ENCODE results near the gene ZDHHC1. TPM values are rescaled to one million over a fixed set of nuclear protein-coding genes. Genes with fewer than 3 reads are reported as not detected.

ZDHHC1 gene
- polyA plus RNA-seq, 3 donors: 3.3 to 14.2 (median 6.0) TPM

DNA sequence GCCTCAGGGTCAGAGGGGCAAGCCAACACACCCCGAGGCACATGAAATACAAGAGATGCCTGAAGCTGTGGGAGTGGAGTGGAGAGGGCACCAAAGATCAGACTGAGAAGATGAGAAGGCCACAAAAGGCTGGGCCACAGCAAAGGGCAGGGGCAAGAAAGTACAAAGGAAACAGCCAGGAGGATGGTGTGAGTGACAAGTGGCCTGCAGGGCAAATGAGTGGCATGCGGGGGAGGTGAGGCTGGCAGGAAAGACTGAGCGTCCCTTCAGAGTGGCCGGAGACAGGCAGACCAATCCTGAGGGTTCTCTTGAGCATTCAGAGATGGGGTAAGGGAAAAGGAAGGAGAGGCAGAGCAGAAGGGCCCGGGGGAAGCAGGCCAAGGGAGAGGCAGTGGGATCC is 37.8 kb upstream of the ZDHHC1 start:
- Histone ChIP-seq H3K9me3 (replicated peaks in 1 of 2; ENCODE audit: control insufficient read depth in 1 of 2, insufficient read depth in 1 of 2, low read length in 2 of 2) (no peaks in the 10 kb centered on the region), H2AFZ (ENCODE audit: insufficient read depth, low read depth, low read length, poor library complexity, severe bottlenecking) (no peak overlapping the region), H3K27me3 (ENCODE audit: control insufficient read depth in 2 of 2, insufficient read depth in 2 of 2, low read length in 2 of 2) (no peaks in the 10 kb centered on the region), H4K20me1 (ENCODE audit: insufficient read depth, low read length) (peaks cover 100% of the 10 kb centered on the region), H3K79me2 (ENCODE audit: insufficient read depth, low read length) (peaks cover 100% of the 10 kb centered on the region), H3K27ac (ENCODE audit: low read depth in 1 of 2, low read length in 2 of 2) (peak overlapping the region in 1 of 2 donors; percentile 40), H3K9ac (ENCODE audit: insufficient read depth, low read length, poor library complexity, severe bottlenecking) (no peak overlapping the region), H3K36me3 (replicated peaks in 1 of 2; ENCODE audit: control insufficient read depth in 1 of 2, insufficient read depth in 2 of 2, low read length in 2 of 2) (peaks cover 82 to 93% of the 10 kb centered on the region in 2 donors), H3K4me2 (replicated peaks; ENCODE audit: extremely low read depth, low read length, poor library complexity, severe bottlenecking) (no peak overlapping the region), H3K4me3 (replicated peaks in 1 of 3; ENCODE audit: low read depth in 2 of 3, low read length in 3 of 3) (no peak overlapping the region), H3K4me1 (ENCODE audit: control insufficient read depth in 1 of 2, insufficient read depth in 2 of 2, low read length in 2 of 2) (peaks cover 0 to under 1% of the 10 kb centered on the region in 2 donors)
- 98% methylated on average over 5 of the region's 5 CpGs for WGBS (ENCODE audit: insufficient coverage)
- intact Hi-C loops (cut with micrococcal nuclease): no loop called here
- no peaks in the 10 kb centered on the region for H3K27me3 Mint-ChIP-seq (ENCODE audit: low read depth in 3 of 3)
- TF ChIP-seq, protein P1, sequence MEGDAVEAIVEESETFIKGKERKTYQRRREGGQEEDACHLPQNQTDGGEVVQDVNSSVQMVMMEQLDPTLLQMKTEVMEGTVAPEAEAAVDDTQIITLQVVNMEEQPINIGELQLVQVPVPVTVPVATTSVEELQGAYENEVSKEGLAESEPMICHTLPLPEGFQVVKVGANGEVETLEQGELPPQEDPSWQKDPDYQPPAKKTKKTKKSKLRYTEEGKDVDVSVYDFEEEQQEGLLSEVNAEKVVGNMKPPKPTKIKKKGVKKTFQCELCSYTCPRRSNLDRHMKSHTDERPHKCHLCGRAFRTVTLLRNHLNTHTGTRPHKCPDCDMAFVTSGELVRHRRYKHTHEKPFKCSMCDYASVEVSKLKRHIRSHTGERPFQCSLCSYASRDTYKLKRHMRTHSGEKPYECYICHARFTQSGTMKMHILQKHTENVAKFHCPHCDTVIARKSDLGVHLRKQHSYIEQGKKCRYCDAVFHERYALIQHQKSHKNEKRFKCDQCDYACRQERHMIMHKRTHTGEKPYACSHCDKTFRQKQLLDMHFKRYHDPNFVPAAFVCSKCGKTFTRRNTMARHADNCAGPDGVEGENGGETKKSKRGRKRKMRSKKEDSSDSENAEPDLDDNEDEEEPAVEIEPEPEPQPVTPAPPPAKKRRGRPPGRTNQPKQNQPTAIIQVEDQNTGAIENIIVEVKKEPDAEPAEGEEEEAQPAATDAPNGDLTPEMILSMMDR (IDR thresholded peaks at IDR 0.05): no peak
- no peak for DNase-seq
- H3K4me1 Mint-ChIP-seq: peaks cover 11% of the 10 kb centered on the region
- no peak overlapping the region for H3K4me3 Mint-ChIP-seq
- H3K36me3 Mint-ChIP-seq: peaks cover 62 to 94% of the 10 kb centered on the region in 2 donors
- peak overlapping the region in 4 of 7 donors; percentile 24 to 87 (median 70) for H3K27ac Mint-ChIP-seq
- peaks cover 0 to 2% (median 0%) of the 10 kb centered on the region in 7 donors for H3K9me3 Mint-ChIP-seq

DNA sequence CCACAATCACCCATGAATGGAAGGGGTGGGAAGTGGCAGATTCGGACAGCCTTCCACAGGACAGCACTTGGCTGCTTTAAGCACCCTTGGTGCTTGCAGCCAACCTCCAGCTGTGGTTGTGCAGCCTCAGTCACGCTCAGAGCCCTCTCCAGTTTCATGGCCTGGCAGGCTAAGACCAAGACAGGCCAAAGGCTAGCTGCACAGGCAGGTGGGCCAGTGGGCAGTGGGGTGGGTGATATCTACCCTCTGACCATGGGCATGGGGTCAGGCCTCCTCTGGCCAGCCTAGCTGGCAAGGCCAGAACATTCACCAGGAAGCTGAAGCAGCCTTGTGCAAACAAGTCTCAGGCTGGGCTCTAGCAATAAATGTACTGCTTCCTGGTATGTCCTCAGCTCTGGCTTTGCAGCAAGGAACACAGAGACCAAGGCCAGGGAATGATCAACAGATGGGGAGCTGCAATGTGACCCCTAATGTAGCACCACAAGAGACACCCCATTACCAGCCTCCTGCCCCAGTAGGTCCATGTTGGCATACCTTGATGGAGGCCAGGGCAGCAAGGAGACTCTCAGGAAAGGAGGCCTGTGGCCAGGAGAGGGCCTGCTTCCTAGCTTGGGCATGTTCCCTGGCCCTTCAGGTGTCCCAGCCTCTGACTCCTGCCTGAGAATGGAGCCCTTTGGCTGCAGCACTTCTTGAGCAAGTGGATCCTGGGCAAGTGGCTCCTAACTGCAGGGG is 35.6 kb upstream of the ZDHHC1 start:
- Mint-ChIP-seq H3K9me3 (peaks cover 0 to 2% (median 0%) of the 10 kb centered on the region in 7 donors), H3K4me1 (peaks cover 9% of the 10 kb centered on the region), H3K36me3 (peaks cover 58 to 96% of the 10 kb centered on the region in 2 donors), H3K27ac (peak overlapping the region in 1 of 7 donors; percentile 2), H3K27me3 (ENCODE audit: low read depth in 3 of 3) (no peaks in the 10 kb centered on the region), H3K4me3 (no peak overlapping the region)
- intact Hi-C loops (cut with micrococcal nuclease): no loop called here
- Histone ChIP-seq H3K9me3 (replicated peaks in 1 of 2; ENCODE audit: control insufficient read depth in 1 of 2, insufficient read depth in 1 of 2, low read length in 2 of 2) (no peaks in the 10 kb centered on the region), H3K4me1 (ENCODE audit: control insufficient read depth in 1 of 2, insufficient read depth in 2 of 2, low read length in 2 of 2) (no peaks in the 10 kb centered on the region), H4K20me1 (ENCODE audit: insufficient read depth, low read length) (peaks cover 100% of the 10 kb centered on the region), H3K27ac (ENCODE audit: low read depth in 1 of 2, low read length in 2 of 2) (peak overlapping the region in 1 of 2 donors; percentile 14), H3K79me2 (ENCODE audit: insufficient read depth, low read length) (peaks cover 100% of the 10 kb centered on the region), H3K36me3 (replicated peaks in 1 of 2; ENCODE audit: control insufficient read depth in 1 of 2, insufficient read depth in 2 of 2, low read length in 2 of 2) (peaks cover 81 to 93% of the 10 kb centered on the region in 2 donors), H3K4me3 (replicated peaks in 1 of 3; ENCODE audit: low read depth in 2 of 3, low read length in 3 of 3) (no peak overlapping the region), H3K27me3 (ENCODE audit: control insufficient read depth in 2 of 2, insufficient read depth in 2 of 2, low read length in 2 of 2) (no peaks in the 10 kb centered on the region), H3K4me2 (replicated peaks; ENCODE audit: extremely low read depth, low read length, poor library complexity, severe bottlenecking) (no peak overlapping the region), H2AFZ (ENCODE audit: insufficient read depth, low read depth, low read length, poor library complexity, severe bottlenecking) (no peak overlapping the region), H3K9ac (ENCODE audit: insufficient read depth, low read length, poor library complexity, severe bottlenecking) (no peak overlapping the region)
- WGBS (ENCODE audit: insufficient coverage): 100% methylated on average over 2 of the region's 2 CpGs
- TF ChIP-seq, protein P1 (IDR thresholded peaks at IDR 0.05): no peak
- DNase-seq: no peak
